GM12878 (cell line): ENCODE measurements around the gene TNFRSF1A. TPM values are rescaled to one million over a fixed set of nuclear protein-coding genes. Genes with fewer than 3 reads are reported as not detected.

Source experiments
- BHLHE40 ChIP-seq, 2 experiments: fragments of 450-650 bp in 1 of 2; IDR thresholded peaks; 2 replicates each; pipeline ENCODE4 v1.6.1; 2011 to 2017; ENCODE audit warnings: low read depth in 2 of 2, borderline replicate concordance in 1 of 2, improper control_type of control experiment in 1 of 2, low read length in 1 of 2, mild to moderate bottlenecking in 1 of 2
- HDGF ChIP-seq: fragments of 450-650 bp; IDR thresholded peaks from 2 replicates; pipeline ENCODE4 v1.6.1; 2016; ENCODE audit warnings: antibody characterized with exemption
- HSF1 ChIP-seq: fragments of 150-350 bp; IDR thresholded peaks from 2 replicates; pipeline ENCODE4 v1.6.1; 2014; ENCODE audit warnings: mild to moderate bottlenecking, low read depth, low read length
- IKZF2 ChIP-seq, 2 experiments: fragments of 450-650 bp; IDR thresholded peaks; 2 replicates each; pipeline ENCODE4 v1.6.1; 2017; ENCODE audit warnings: mild to moderate bottlenecking in 2 of 2, moderate library complexity in 2 of 2
- IRF4 ChIP-seq: IDR thresholded peaks from 2 replicates; pipeline ENCODE4 v1.6.1; 2011; ENCODE audit warnings: low read depth, low read length
- LARP7 ChIP-seq: fragments of 450-650 bp; IDR thresholded peaks from 2 replicates; pipeline ENCODE4 v1.6.1; 2017; ENCODE audit warnings: mild to moderate bottlenecking
- MEF2B ChIP-seq: fragments of 450-650 bp; IDR thresholded peaks from 2 replicates; pipeline ENCODE4 v1.6.1; 2018; ENCODE audit warnings: mild to moderate bottlenecking, moderate library complexity; ENCODE audit not compliant: partially characterized antibody, poor library complexity, severe bottlenecking
- MTA2 ChIP-seq: fragments of 450-650 bp; IDR thresholded peaks from 2 replicates; pipeline ENCODE4 v1.6.1; 2016; ENCODE audit warnings: low read depth, mild to moderate bottlenecking, moderate library complexity
- MYC ChIP-seq: IDR thresholded peaks from 2 replicates; pipeline ENCODE4 v1.6.1; 2011; ENCODE audit warnings: mild to moderate bottlenecking, low read length, moderate library complexity, inconsistent platforms; ENCODE audit not compliant: insufficient read depth, insufficient replicate concordance, insufficient read length, severe bottlenecking
- NBN ChIP-seq: fragments of 450-650 bp; IDR thresholded peaks from 2 replicates; pipeline ENCODE4 v1.6.1; 2016
- NRF1 ChIP-seq: conservative IDR thresholded peaks from 2 replicates; pipeline ENCODE4 v1.6.1; 2011; ENCODE audit warnings: mild to moderate bottlenecking, low read depth, low read length, improper control_type of control experiment
- POLR2A ChIP-seq: IDR thresholded peaks from 2 replicates; pipeline ENCODE4 v1.6.1; 2011; ENCODE audit warnings: low read depth, mild to moderate bottlenecking, low read length
- RAD21 ChIP-seq: IDR thresholded peaks from 2 replicates; pipeline ENCODE4 v1.6.1; 2011; ENCODE audit warnings: mild to moderate bottlenecking, low read depth, low read length, moderate library complexity; ENCODE audit not compliant: insufficient read depth
- REST ChIP-seq: IDR thresholded peaks from 2 replicates; pipeline ENCODE4 v1.6.1; 2012; ENCODE audit warnings: mild to moderate bottlenecking, low read depth, low read length
- RUNX3 ChIP-seq: IDR thresholded peaks from 2 replicates; pipeline ENCODE4 v1.6.1; 2012; ENCODE audit warnings: low read length, inconsistent platforms
- TCF7 ChIP-seq: IDR thresholded peaks from 2 replicates; pipeline ENCODE4 v1.6.1; 2014; ENCODE audit warnings: antibody characterized with exemption, borderline replicate concordance
- ZNF592 ChIP-seq: fragments of 450-650 bp; IDR thresholded peaks from 2 replicates; pipeline ENCODE4 v1.6.1; 2017; ENCODE audit warnings: mild to moderate bottlenecking, moderate library complexity
- polyA plus RNA-seq, 11 experiments: library from polyadenylated mRNA; depleted of rRNA in 4 of 11; unstranded in 6 of 11; stranded (reverse) in 5 of 11; fragments of >200 nt; fragmentation: Nextera tagmentation in 4 of 11; fragmentation: Illumina TruSeq in 1 of 11; extraction: Ambion mirVana in 4 of 11; extraction: Trizol in 1 of 11; gene quantifications; 1 replicate in 1 of 11; 2 replicates in 10 of 11; pipeline versions ENCODE4 v1.2.1 to v1.2.3, GENCODE V29; 2011 to 2016; ENCODE audit warnings: inconsistent platforms in 2 of 11, missing spikeins in 2 of 11, low read depth in 1 of 11
- total RNA-seq, 4 experiments: library from RNA; depleted of rRNA in 3 of 4; stranded (reverse); fragments of >200 nt in 3 of 4; fragmentation: Illumina TruSeq in 1 of 4; extraction: Trizol in 1 of 4; gene quantifications; 2 replicates each; pipeline versions ENCODE4 v1.2.1 to v1.2.3, GENCODE V29; 2013 to 2021

The TNFRSF1A gene
- total and polyA plus RNA-seq, 10 of the 15 experiments (the other 5 are each of a cell fraction or from before 2014, with no cell fraction given), result 0.24 to 16.5 (median 13.0) TPM

GRCh38 chr12:6323340-6323994, 18.4 kb downstream of the TNFRSF1A start (continued):
- no peak for TF ChIP-seq REST
- TF ChIP-seq MTA2, result peak; percentile 34; the same call in 1 of the 2 replicates
- TF ChIP-seq TCF7, result no peak
- TF ChIP-seq HDGF, result peak; percentile 62
- TF ChIP-seq POLR2A, result 0 out of 2 replicates have a peak, but pooled peaks have one; percentile 18
- TF ChIP-seq IRF4, result 0 out of 2 replicates have a peak, but pooled peaks have one; percentile 8
- no peak for TF ChIP-seq NRF1
- peak; percentile 34 for TF ChIP-seq RAD21
- no peak for TF ChIP-seq RUNX3
- TF ChIP-seq IKZF2 (IDR thresholded peaks at IDR 0.05), result peak; percentile 98
- TF ChIP-seq MYC, result no peak
- no peak for TF ChIP-seq LARP7
- peak; percentile 68 for TF ChIP-seq NBN
- TF ChIP-seq MEF2B, result peak; percentile 97
- TF ChIP-seq HSF1, result no peak
- TF ChIP-seq ZNF592, result no peak
- TF ChIP-seq BHLHE40 (IDR thresholded peaks at IDR 0.05; ENCODE audit: borderline replicate concordance in 1 of 2, low read depth in 2 of 2, low read length in 1 of 2), result peak; percentile 10 to 47; a peak in 1 of 4 replicates
